ENCODE data around the gene DEPP1.

The DEPP1 gene

GRCh38 chr10:44934416-44935200 is 44.0 kb downstream of the DEPP1 start:
- H3K4me3 ChIP-seq (ENCODE audit: low read length): no peak overlapping the region
- no peak for DNase-seq (ENCODE audit: low read depth)

GRCh38 chr10:44933451-44934321 is 44.9 kb downstream of the DEPP1 start:
- TF ChIP-seq CTCF (conservative IDR thresholded peaks at IDR 0.05; ENCODE audit: low read depth, low read length): no peak

More at GRCh38 chr10:44934416-44935200, 44.0 kb downstream of the DEPP1 start:
- no peak for TF ChIP-seq CTCF (conservative IDR thresholded peaks at IDR 0.05; ENCODE audit: low read depth, low read length)

GRCh38 chr10:44932517-44933450 is 45.8 kb downstream of the DEPP1 start:
- peak; percentile 99 for TF ChIP-seq CTCF (conservative IDR thresholded peaks at IDR 0.05; ENCODE audit: low read depth, low read length)
- DNase-seq (ENCODE audit: low read depth): peak; percentile 21
- H3K4me3 ChIP-seq (ENCODE audit: low read length): no peak overlapping the region

More at GRCh38 chr10:44933451-44934321, 44.9 kb downstream of the DEPP1 start:
- H3K4me3 ChIP-seq (ENCODE audit: low read length): no peak overlapping the region
- no peak for DNase-seq (ENCODE audit: low read depth)

GRCh38 chr10:44931621-44932516 is 46.7 kb downstream of the DEPP1 start:
- DNase-seq (ENCODE audit: low read depth): no peak
- no peak overlapping the region for H3K4me3 ChIP-seq (ENCODE audit: low read length)
- no peak for TF ChIP-seq CTCF (conservative IDR thresholded peaks at IDR 0.05; ENCODE audit: low read depth, low read length)

GRCh38 chr10:44930904-44931620 is 47.5 kb downstream of the DEPP1 start:
- H3K4me3 ChIP-seq (ENCODE audit: low read length): no peak overlapping the region
- no peak for DNase-seq (ENCODE audit: low read depth)
- TF ChIP-seq CTCF (conservative IDR thresholded peaks at IDR 0.05; ENCODE audit: low read depth, low read length): no peak

Measured in retinal pigment epithelial cell (primary cell).